PC-3 (cell line): ENCODE measurements around the gene SLC16A9. TPM values are rescaled to one million over a fixed set of nuclear protein-coding genes. Genes with fewer than 3 reads are reported as not detected.

Experiments used
- ATAC-seq: fragments of 200-7000 bp; cut with Tn5 transposase; 2 replicates; pipeline ENCODE4 v1.9.1; 2020; ENCODE audit warnings: mild to moderate bottlenecking, moderate library complexity
- BruUV-seq: library from RNA; stranded (reverse); fragments of 400-500 nt; replicated peaks from 2 replicates; lab custom pipeline; 2021; lab: Mats Ljungman, UMichigan
- CTCF ChIA-PET: fragments of 300-600 bp; sonication (Branson Sonifier 250); formaldehyde crosslinking; loops from one replicate; lab custom pipeline; 2022; ENCODE audit warnings: antibody characterized with exemption; lab: Charles Lee
- POLR2A ChIA-PET: fragments of 300-600 bp; sonication (Branson Sonifier 250); formaldehyde crosslinking; loops from one replicate; lab custom pipeline; 2022; ENCODE audit warnings: antibody characterized with exemption; ENCODE audit not compliant: unreplicated experiment; lab: Charles Lee
- DNase-seq: peaks from one replicate; pipeline ENCODE4 v3.0.0-alpha.2; 2015
- H2AFZ ChIP-seq: fragments of 300-600 bp; sonication (generic); 2 replicates; pipeline ENCODE4 v1.6.0; 2016; ENCODE audit warnings: antibody characterized with exemption, low read length
- H3F3A ChIP-seq: fragments of 300-600 bp; sonication (generic); one replicate; pipeline ENCODE4 v1.6.0; 2017; ENCODE audit warnings: antibody characterized with exemption, low read length, control low read depth, mild to moderate bottlenecking; ENCODE audit not compliant: unreplicated experiment
- H3K27ac ChIP-seq: fragments of 300-600 bp; sonication (generic); 2 replicates; pipeline ENCODE4 v1.5.1; 2016; ENCODE audit warnings: mild to moderate bottlenecking, low read length
- H3K27me3 ChIP-seq: fragments of 300-600 bp; sonication (generic); 2 replicates; pipeline ENCODE4 v1.6.1; 2016; ENCODE audit warnings: low read length, mixed read lengths
- H3K36me3 ChIP-seq: fragments of 300-600 bp; sonication (generic); 2 replicates; pipeline ENCODE4 v1.6.1; 2016; ENCODE audit warnings: low read depth, mixed run types, low read length, mixed read lengths
- H3K4me1 ChIP-seq: fragments of 300-600 bp; sonication (generic); 2 replicates; pipeline ENCODE4 v1.5.1; 2016; ENCODE audit warnings: low read length; ENCODE audit not compliant: insufficient read depth
- H3K4me2 ChIP-seq: fragments of 300-600 bp; sonication (generic); 2 replicates; pipeline ENCODE4 v1.6.0; 2016; ENCODE audit warnings: low read length
- H3K4me3 ChIP-seq: fragments of 300-600 bp; sonication (generic); 2 replicates; pipeline ENCODE4 v1.5.1; 2016; ENCODE audit warnings: mild to moderate bottlenecking, low read length, mixed read lengths
- H3K79me2 ChIP-seq: fragments of 300-600 bp; sonication (generic); 2 replicates; pipeline ENCODE4 v1.6.1; 2017; ENCODE audit warnings: low read length, mixed read lengths
- H3K9ac ChIP-seq: fragments of 300-600 bp; sonication (generic); 2 replicates; pipeline ENCODE4 v1.6.0; 2016; ENCODE audit warnings: mild to moderate bottlenecking, low read length
- H3K9me2 ChIP-seq: fragments of 300-600 bp; sonication (generic); replicated peaks from 2 replicates; pipeline ENCODE4 v1.6.1; 2016; ENCODE audit warnings: mixed run types, low read length, mixed read lengths
- H3K9me3 ChIP-seq: fragments of 300-600 bp; sonication (generic); 2 replicates; pipeline ENCODE4 v1.6.1; 2016; ENCODE audit warnings: low read length, mixed read lengths
- H4K20me1 ChIP-seq: fragments of 300-600 bp; sonication (generic); 2 replicates; pipeline ENCODE4 v1.6.1; 2016; ENCODE audit warnings: low read length, mixed read lengths
- EZH2 ChIP-seq: fragments of 300-600 bp; sonication (generic); IDR thresholded peaks from one replicate; pipeline ENCODE4 v1.6.1; 2017; ENCODE audit warnings: antibody characterized with exemption, mild to moderate bottlenecking, low read length; ENCODE audit not compliant: unreplicated experiment
- EZH2phosphoT487 ChIP-seq: fragments of 300-600 bp; sonication (generic); IDR thresholded peaks from 2 replicates; pipeline ENCODE4 v1.6.1; 2018; ENCODE audit warnings: mild to moderate bottlenecking, antibody characterized with exemption, low read length, borderline replicate concordance
- intact Hi-C: fragments of 100-400 bp; cut with micrococcal nuclease; formaldehyde crosslinking; loops from 2 replicates; pipeline ENCODE4 v1.9.0; 2023
- total RNA-seq: library from RNA; depleted of rRNA; stranded (reverse); fragments of >200 nt; gene quantifications from 2 replicates; pipeline ENCODE4 v1.2.3, GENCODE V29; 2014
- TF ChIP-seq, protein P1 (sequence below): fragments of 300-600 bp; sonication (generic); conservative IDR thresholded peaks from 2 replicates; pipeline ENCODE4 v1.5.1; 2017; ENCODE audit warnings: antibody characterized with exemption, low read depth, mild to moderate bottlenecking, low read length

Gene SLC16A9
- total RNA-seq, 1 experiment from 2014 or later: 17.4 TPM

DNA sequence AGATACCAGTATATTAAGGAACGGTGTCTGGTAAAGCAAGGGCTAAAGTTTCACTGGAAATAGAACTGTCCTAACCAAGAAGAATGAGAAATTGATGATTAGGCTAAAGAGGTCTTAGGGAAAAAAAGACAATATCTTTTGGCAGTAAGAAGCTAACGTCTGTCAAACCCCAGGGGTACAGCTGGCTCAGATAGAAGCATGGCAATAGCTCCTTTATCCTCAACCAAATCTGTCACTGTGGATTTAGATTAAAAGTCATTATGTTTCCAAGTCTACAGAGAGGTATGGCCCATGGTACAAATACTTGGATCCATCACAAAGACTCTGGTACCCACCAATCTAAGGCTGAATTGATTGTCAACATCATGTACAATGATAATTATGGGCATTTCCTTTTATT lies 8.6 kb upstream of the SLC16A9 start:
- no peaks in the 10 kb centered on the region for H3K9me2 ChIP-seq
- ATAC-seq: no peak
- no peak overlapping the region for H2AFZ ChIP-seq
- no peak overlapping the region for H3K9ac ChIP-seq
- H3K27me3 ChIP-seq: no peaks in the 10 kb centered on the region
- H3K36me3 ChIP-seq: no peaks in the 10 kb centered on the region
- no peaks in the 10 kb centered on the region for H4K20me1 ChIP-seq
- no peak for DNase-seq
- H3K4me1 ChIP-seq: peaks cover 14% of the 10 kb centered on the region
- BruUV-seq: no TSS peak
- no peaks in the 10 kb centered on the region for H3K79me2 ChIP-seq
- H3K9me3 ChIP-seq: no peaks in the 10 kb centered on the region
- no peak overlapping the region for H3K4me3 ChIP-seq
- H3F3A ChIP-seq: no peaks in the 10 kb centered on the region
- ChIA-PET CTCF (no interaction called here), POLR2A (no interaction called here)
- no peak overlapping the region for H3K27ac ChIP-seq
- intact Hi-C loops: no loop called here
- no peak overlapping the region for H3K4me2 ChIP-seq
- TF ChIP-seq, protein P1, sequence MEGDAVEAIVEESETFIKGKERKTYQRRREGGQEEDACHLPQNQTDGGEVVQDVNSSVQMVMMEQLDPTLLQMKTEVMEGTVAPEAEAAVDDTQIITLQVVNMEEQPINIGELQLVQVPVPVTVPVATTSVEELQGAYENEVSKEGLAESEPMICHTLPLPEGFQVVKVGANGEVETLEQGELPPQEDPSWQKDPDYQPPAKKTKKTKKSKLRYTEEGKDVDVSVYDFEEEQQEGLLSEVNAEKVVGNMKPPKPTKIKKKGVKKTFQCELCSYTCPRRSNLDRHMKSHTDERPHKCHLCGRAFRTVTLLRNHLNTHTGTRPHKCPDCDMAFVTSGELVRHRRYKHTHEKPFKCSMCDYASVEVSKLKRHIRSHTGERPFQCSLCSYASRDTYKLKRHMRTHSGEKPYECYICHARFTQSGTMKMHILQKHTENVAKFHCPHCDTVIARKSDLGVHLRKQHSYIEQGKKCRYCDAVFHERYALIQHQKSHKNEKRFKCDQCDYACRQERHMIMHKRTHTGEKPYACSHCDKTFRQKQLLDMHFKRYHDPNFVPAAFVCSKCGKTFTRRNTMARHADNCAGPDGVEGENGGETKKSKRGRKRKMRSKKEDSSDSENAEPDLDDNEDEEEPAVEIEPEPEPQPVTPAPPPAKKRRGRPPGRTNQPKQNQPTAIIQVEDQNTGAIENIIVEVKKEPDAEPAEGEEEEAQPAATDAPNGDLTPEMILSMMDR: no peak
- TF ChIP-seq EZH2phosphoT487: no peak

DNA sequence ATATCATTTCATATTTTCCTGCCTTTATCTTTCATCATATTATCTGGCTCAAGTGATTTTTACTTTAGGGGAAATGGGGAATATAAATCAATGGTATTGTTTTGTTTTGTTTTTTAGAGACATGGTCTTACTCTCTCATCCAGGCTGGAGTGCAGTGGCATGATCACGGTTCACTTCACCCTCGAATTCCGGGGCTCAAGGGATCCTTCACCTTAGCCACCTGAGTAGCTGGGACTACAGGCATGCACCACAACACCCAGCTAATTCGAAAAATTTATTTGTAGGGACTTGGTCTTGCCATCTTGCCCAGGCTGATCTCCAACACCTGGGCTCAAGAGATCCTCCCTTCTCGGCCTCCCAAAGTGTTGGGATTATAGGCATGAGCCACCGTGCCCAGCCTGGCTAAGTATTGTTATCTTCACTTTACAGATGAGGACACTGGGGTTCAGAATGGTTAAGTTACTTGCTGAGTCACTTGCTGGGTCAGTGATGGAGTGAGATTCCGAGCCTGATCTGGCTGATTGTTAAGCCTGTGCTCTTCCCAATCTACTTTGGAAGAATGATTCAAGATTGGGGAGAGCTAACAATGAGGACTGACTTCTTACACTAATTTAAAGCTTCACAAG lies 3.7 kb upstream of the SLC16A9 start:
- H3K27me3 ChIP-seq: no peaks in the 10 kb centered on the region

More for the DNA sequence above, 3.7 kb upstream of the SLC16A9 start:
- H3F3A ChIP-seq: no peaks in the 10 kb centered on the region
- intact Hi-C loops: loop anchor here (5.0 kb wide), 1 partner anchor 194 kb away; the partner anchor contains the start of gene CCDC6
- H4K20me1 ChIP-seq: no peaks in the 10 kb centered on the region
- DNase-seq: no peak
- H3K9me3 ChIP-seq: no peaks in the 10 kb centered on the region
- ChIA-PET POLR2A (interaction anchor here (0.6 kb wide), 1 partner anchor 23 kb away, joined by 3 read pairs; no protein-coding TSS in a partner anchor), CTCF (no interaction called here)
- peaks cover 9% of the 10 kb centered on the region for H3K79me2 ChIP-seq
- peaks cover 22% of the 10 kb centered on the region for H3K4me1 ChIP-seq
- no peak overlapping the region for H3K27ac ChIP-seq
- H2AFZ ChIP-seq: peak overlapping the region; percentile 18; the same call in 1 of the 2 replicates
- no peak overlapping the region for H3K4me2 ChIP-seq
- no peak overlapping the region for H3K9ac ChIP-seq
- no peaks in the 10 kb centered on the region for H3K9me2 ChIP-seq
- TF ChIP-seq EZH2phosphoT487 (no peak), EZH2 (no peak)
- TF ChIP-seq, protein P1: no peak
- no peak for ATAC-seq
- H3K36me3 ChIP-seq: no peaks in the 10 kb centered on the region
- H3K4me3 ChIP-seq: no peak overlapping the region
- no TSS peak for BruUV-seq
